ENCODE measurements around the gene JAG1.
"Not testable (repeated sequence)": the region's sequence is repeated elsewhere in the genome, so short reads cannot be mapped to it uniquely, and the experiment has no call there.

JAG1 gene

GRCh38 chr20:10622657-10623418 is 51.0 kb downstream of the JAG1 start:
- H3K4me1 ChIP-seq (ENCODE audit: control insufficient read depth, insufficient read depth, low read length): peaks cover 27% of the 10 kb centered on the region
- H3K27ac ChIP-seq (ENCODE audit: low read depth, low read length): no peak overlapping the region
- H3K9ac ChIP-seq (ENCODE audit: low read length): no peak overlapping the region
- H3K36me3 ChIP-seq (ENCODE audit: control insufficient read depth, insufficient read depth, low read length): no peaks in the 10 kb centered on the region
- no peaks in the 10 kb centered on the region for H3K9me3 ChIP-seq (ENCODE audit: control insufficient read depth, insufficient read depth, low read depth, low read length)
- H3K4me3 ChIP-seq (ENCODE audit: low read depth, low read length): no peak overlapping the region
- H3K27me3 ChIP-seq (ENCODE audit: control insufficient read depth, insufficient read depth, low read length): no peaks in the 10 kb centered on the region

GRCh38 chr20:10621149-10621548 is 52.6 kb downstream of the JAG1 start:
- Histone ChIP-seq H3K4me1 (ENCODE audit: control insufficient read depth, insufficient read depth, low read length) (peaks cover 24% of the 10 kb centered on the region), H3K27ac (ENCODE audit: low read depth, low read length) (no peak overlapping the region), H3K9me3 (ENCODE audit: control insufficient read depth, insufficient read depth, low read depth, low read length) (no peaks in the 10 kb centered on the region), H3K4me3 (ENCODE audit: low read depth, low read length) (no peak overlapping the region), H3K36me3 (ENCODE audit: control insufficient read depth, insufficient read depth, low read length) (no peaks in the 10 kb centered on the region), H3K27me3 (ENCODE audit: control insufficient read depth, insufficient read depth, low read length) (no peaks in the 10 kb centered on the region), H3K9ac (ENCODE audit: low read length) (no peak overlapping the region)

GRCh38 chr20:10619427-10619826 is 54.4 kb downstream of the JAG1 start:
- H3K4me3 ChIP-seq (ENCODE audit: low read depth, low read length): peak overlapping the region; percentile 26; the same call in 1 of the 2 replicates
- H3K4me1 ChIP-seq (ENCODE audit: control insufficient read depth, insufficient read depth, low read length): peaks cover 24% of the 10 kb centered on the region
- H3K9me3 ChIP-seq (ENCODE audit: control insufficient read depth, insufficient read depth, low read depth, low read length): no peaks in the 10 kb centered on the region
- no peaks in the 10 kb centered on the region for H3K36me3 ChIP-seq (ENCODE audit: control insufficient read depth, insufficient read depth, low read length)
- peak overlapping the region; percentile 29; the same call in 1 of the 2 replicates for H3K27ac ChIP-seq (ENCODE audit: low read depth, low read length)
- peak overlapping the region; percentile 43 for H3K9ac ChIP-seq (ENCODE audit: low read length)
- no peaks in the 10 kb centered on the region for H3K27me3 ChIP-seq (ENCODE audit: control insufficient read depth, insufficient read depth, low read length)

- Histone ChIP-seq H3K4me1 (ENCODE audit: control insufficient read depth, insufficient read depth, low read length) (peaks cover 24% of the 10 kb centered on the region), H3K27me3 (ENCODE audit: control insufficient read depth, insufficient read depth, low read length) (no peaks in the 10 kb centered on the region), H3K4me3 (ENCODE audit: low read depth, low read length) (0 out of 2 replicates have a peak overlapping the region, but pooled peaks have one; percentile 26), H3K36me3 (ENCODE audit: control insufficient read depth, insufficient read depth, low read length) (no peaks in the 10 kb centered on the region), H3K27ac (ENCODE audit: low read depth, low read length) (no peak overlapping the region; the same call in 1 of the 2 replicates), H3K9me3 (ENCODE audit: control insufficient read depth, insufficient read depth, low read depth, low read length) (no peaks in the 10 kb centered on the region), H3K9ac (ENCODE audit: low read length) (no peak overlapping the region)
These were observed 55.1 kb downstream of the JAG1 start for GRCh38 chr20:10618611-10619245.

GRCh38 chr20:10617549-10618133 is 56.2 kb downstream of the JAG1 start:
- H3K4me3 ChIP-seq (ENCODE audit: low read depth, low read length); H3K9ac ChIP-seq (ENCODE audit: low read length); H3K36me3 ChIP-seq (ENCODE audit: control insufficient read depth, insufficient read depth, low read length); H3K9me3 ChIP-seq (ENCODE audit: control insufficient read depth, insufficient read depth, low read depth, low read length); H3K27me3 ChIP-seq (ENCODE audit: control insufficient read depth, insufficient read depth, low read length); H3K27ac ChIP-seq (ENCODE audit: low read depth, low read length): not testable (repeated sequence)
- H3K4me1 ChIP-seq (ENCODE audit: control insufficient read depth, insufficient read depth, low read length): peaks cover 24% of the 10 kb centered on the region

- Histone ChIP-seq H3K4me1 (ENCODE audit: control insufficient read depth, insufficient read depth, low read length) (peaks cover 24% of the 10 kb centered on the region), H3K4me3 (ENCODE audit: low read depth, low read length) (no peak overlapping the region), H3K27me3 (ENCODE audit: control insufficient read depth, insufficient read depth, low read length) (no peaks in the 10 kb centered on the region), H3K9me3 (ENCODE audit: control insufficient read depth, insufficient read depth, low read depth, low read length) (no peaks in the 10 kb centered on the region), H3K36me3 (ENCODE audit: control insufficient read depth, insufficient read depth, low read length) (no peaks in the 10 kb centered on the region), H3K27ac (ENCODE audit: low read depth, low read length) (no peak overlapping the region), H3K9ac (ENCODE audit: low read length) (no peak overlapping the region)
These were observed 57.6 kb downstream of the JAG1 start for GRCh38 chr20:10616212-10616611.

GRCh38 chr20:10613911-10614310 is 59.9 kb downstream of the JAG1 start:
- Histone ChIP-seq H3K9me3 (ENCODE audit: control insufficient read depth, insufficient read depth, low read depth, low read length) (no peaks in the 10 kb centered on the region), H3K27ac (ENCODE audit: low read depth, low read length) (no peak overlapping the region), H3K4me3 (ENCODE audit: low read depth, low read length) (no peak overlapping the region), H3K9ac (ENCODE audit: low read length) (no peak overlapping the region), H3K4me1 (ENCODE audit: control insufficient read depth, insufficient read depth, low read length) (peaks cover 11% of the 10 kb centered on the region; the same call in 1 of the 2 replicates), H3K27me3 (ENCODE audit: control insufficient read depth, insufficient read depth, low read length) (no peaks in the 10 kb centered on the region), H3K36me3 (ENCODE audit: control insufficient read depth, insufficient read depth, low read length) (no peaks in the 10 kb centered on the region)

- H3K36me3 ChIP-seq (ENCODE audit: control insufficient read depth, insufficient read depth, low read length); H3K27me3 ChIP-seq (ENCODE audit: control insufficient read depth, insufficient read depth, low read length); H3K4me1 ChIP-seq (ENCODE audit: control insufficient read depth, insufficient read depth, low read length); H3K9me3 ChIP-seq (ENCODE audit: control insufficient read depth, insufficient read depth, low read depth, low read length); H3K9ac ChIP-seq (ENCODE audit: low read length); H3K27ac ChIP-seq (ENCODE audit: low read depth, low read length); H3K4me3 ChIP-seq (ENCODE audit: low read depth, low read length): not testable (repeated sequence)
These were observed 60.4 kb downstream of the JAG1 start for GRCh38 chr20:10613426-10613825.

- Histone ChIP-seq H3K36me3 (ENCODE audit: control insufficient read depth, insufficient read depth, low read length) (no peaks in the 10 kb centered on the region), H3K27ac (ENCODE audit: low read depth, low read length) (no peak overlapping the region), H3K9ac (ENCODE audit: low read length) (no peak overlapping the region), H3K27me3 (ENCODE audit: control insufficient read depth, insufficient read depth, low read length) (no peaks in the 10 kb centered on the region), H3K4me3 (ENCODE audit: low read depth, low read length) (no peak overlapping the region), H3K4me1 (ENCODE audit: control insufficient read depth, insufficient read depth, low read length) (no peaks in the 10 kb centered on the region), H3K9me3 (ENCODE audit: control insufficient read depth, insufficient read depth, low read depth, low read length) (no peaks in the 10 kb centered on the region)
These were observed 62.4 kb downstream of the JAG1 start for GRCh38 chr20:10611357-10611756.

GRCh38 chr20:10610251-10610650 is 63.5 kb downstream of the JAG1 start:
- Histone ChIP-seq H3K4me1 (ENCODE audit: control insufficient read depth, insufficient read depth, low read length) (no peaks in the 10 kb centered on the region), H3K27ac (ENCODE audit: low read depth, low read length) (no peak overlapping the region)

GRCh38 chr20:10609770-10610169 is 64.0 kb downstream of the JAG1 start:
- Histone ChIP-seq H3K9me3 (ENCODE audit: control insufficient read depth, insufficient read depth, low read depth, low read length) (no peaks in the 10 kb centered on the region), H3K9ac (ENCODE audit: low read length) (no peak overlapping the region), H3K27ac (ENCODE audit: low read depth, low read length) (no peak overlapping the region), H3K27me3 (ENCODE audit: control insufficient read depth, insufficient read depth, low read length) (no peaks in the 10 kb centered on the region), H3K36me3 (ENCODE audit: control insufficient read depth, insufficient read depth, low read length) (no peaks in the 10 kb centered on the region), H3K4me3 (ENCODE audit: low read depth, low read length) (no peak overlapping the region), H3K4me1 (ENCODE audit: control insufficient read depth, insufficient read depth, low read length) (no peaks in the 10 kb centered on the region)

More at GRCh38 chr20:10610251-10610650, 63.5 kb downstream of the JAG1 start:
- Histone ChIP-seq H3K36me3 (ENCODE audit: control insufficient read depth, insufficient read depth, low read length) (no peaks in the 10 kb centered on the region), H3K27me3 (ENCODE audit: control insufficient read depth, insufficient read depth, low read length) (no peaks in the 10 kb centered on the region), H3K4me3 (ENCODE audit: low read depth, low read length) (no peak overlapping the region), H3K9me3 (ENCODE audit: control insufficient read depth, insufficient read depth, low read depth, low read length) (no peaks in the 10 kb centered on the region), H3K9ac (ENCODE audit: low read length) (no peak overlapping the region)
